H9 (cell line): ENCODE measurements around the gene RAET1G. TPM values are rescaled to one million over a fixed set of nuclear protein-coding genes. Genes with fewer than 3 reads are reported as not detected.

Experiments used
- DNase-seq: peaks from one replicate; pipeline ENCODE4 v3.0.0-alpha.2; 2017
- H2AFZ ChIP-seq: one replicate; pipeline ENCODE4 v1.6.1; 2013; ENCODE audit warnings: mild to moderate bottlenecking, low read length, control low read depth, moderate library complexity
- H2AK5ac ChIP-seq: 2 replicates; pipeline ENCODE4 v1.6.1; 2013; ENCODE audit warnings: low read length, control low read depth, mixed read lengths; ENCODE audit not compliant: insufficient read length
- H2BK120ac ChIP-seq: one replicate; pipeline ENCODE4 v1.6.1; 2013; ENCODE audit warnings: low read depth, mild to moderate bottlenecking, low read length, control low read depth, inconsistent platforms; ENCODE audit not compliant: poor library complexity, severe bottlenecking
- H2BK12ac ChIP-seq: 2 replicates; pipeline ENCODE4 v1.6.1; 2013; ENCODE audit warnings: low read length, control low read depth, mixed read lengths, low read depth; ENCODE audit not compliant: insufficient read length
- H2BK15ac ChIP-seq: 2 replicates; pipeline ENCODE4 v1.6.1; 2013; ENCODE audit warnings: low read depth, low read length, control low read depth
- H2BK20ac ChIP-seq: one replicate; pipeline ENCODE4 v1.6.1; 2013; ENCODE audit warnings: low read depth, mild to moderate bottlenecking, low read length, control low read depth, inconsistent platforms; ENCODE audit not compliant: poor library complexity, severe bottlenecking
- H2BK5ac ChIP-seq: 2 replicates; pipeline ENCODE4 v1.6.1; 2013; ENCODE audit warnings: low read length, control low read depth, mixed read lengths; ENCODE audit not compliant: insufficient read length
- H3K14ac ChIP-seq: 2 replicates; pipeline ENCODE4 v1.6.1; 2013; ENCODE audit warnings: low read length, control low read depth; ENCODE audit not compliant: insufficient read depth
- H3K18ac ChIP-seq: 2 replicates; pipeline ENCODE4 v1.6.1; 2013; ENCODE audit warnings: low read depth, mild to moderate bottlenecking, mixed read lengths, low read length, control low read depth; ENCODE audit not compliant: insufficient read length
- H3K23ac ChIP-seq: 2 replicates; pipeline ENCODE4 v1.6.1; 2013; ENCODE audit warnings: low read length, control low read depth, mixed read lengths, low read depth; ENCODE audit not compliant: insufficient read length
- H3K23me2 ChIP-seq: 2 replicates; pipeline ENCODE4 v1.6.1; 2013; ENCODE audit warnings: low read depth, mild to moderate bottlenecking, mixed read lengths, low read length, control low read depth; ENCODE audit not compliant: insufficient read length, poor library complexity, severe bottlenecking
- H3K27ac ChIP-seq: 2 replicates; pipeline ENCODE4 v1.5.1; 2013; ENCODE audit warnings: low read length, control low read depth, mixed read lengths, low read depth; ENCODE audit not compliant: insufficient read length
- H3K27me3 ChIP-seq: 2 replicates; pipeline ENCODE4 v1.6.1; 2013; ENCODE audit warnings: low read length, control low read depth, inconsistent platforms; ENCODE audit not compliant: insufficient read depth
- H3K4ac ChIP-seq: 2 replicates; pipeline ENCODE4 v1.6.1; 2013; ENCODE audit warnings: low read depth, mild to moderate bottlenecking, control low read depth, inconsistent platforms, low read length, moderate library complexity
- H3K4me1 ChIP-seq: 2 replicates; pipeline ENCODE4 v1.6.1; 2013; ENCODE audit warnings: low read length, control low read depth, inconsistent platforms; ENCODE audit not compliant: insufficient read depth
- H3K4me2 ChIP-seq: 2 replicates; pipeline ENCODE4 v1.6.1; 2013; ENCODE audit warnings: low read length, control low read depth, mixed read lengths; ENCODE audit not compliant: insufficient read length, insufficient read depth
- H3K56ac ChIP-seq: 2 replicates; pipeline ENCODE4 v1.6.1; 2013; ENCODE audit warnings: low read depth, mild to moderate bottlenecking, mixed read lengths, low read length, control low read depth; ENCODE audit not compliant: insufficient read length
- H3K79me1 ChIP-seq: 2 replicates; pipeline ENCODE4 v1.6.1; 2013; ENCODE audit warnings: low read depth, mild to moderate bottlenecking, moderate library complexity, low read length, control low read depth, inconsistent platforms; ENCODE audit not compliant: insufficient read depth, poor library complexity, severe bottlenecking
- H3K79me2 ChIP-seq: 2 replicates; pipeline ENCODE4 v1.6.1; 2013; ENCODE audit warnings: low read length, control low read depth, inconsistent platforms; ENCODE audit not compliant: insufficient read depth
- H3K9ac ChIP-seq: 2 replicates; pipeline ENCODE4 v1.6.1; 2013; ENCODE audit warnings: low read length, control low read depth, mixed read lengths; ENCODE audit not compliant: insufficient read length; ENCODE audit errors: extremely low read depth
- H3K9me3 ChIP-seq: one replicate; pipeline ENCODE4 v1.6.1; 2013; ENCODE audit warnings: low read depth, low read length, inconsistent platforms; ENCODE audit not compliant: control insufficient read depth
- H3T11ph ChIP-seq: one replicate; pipeline ENCODE4 v1.6.1; 2013; ENCODE audit warnings: mild to moderate bottlenecking, low read length, control low read depth, inconsistent platforms
- H4K20me1 ChIP-seq: one replicate; pipeline ENCODE4 v1.6.1; 2013; ENCODE audit not compliant: control insufficient read depth, insufficient read length, insufficient read depth
- H4K5ac ChIP-seq: 2 replicates; pipeline ENCODE4 v1.6.1; 2013; ENCODE audit warnings: low read depth, mild to moderate bottlenecking, mixed read lengths, low read length, control low read depth; ENCODE audit not compliant: insufficient read length
- H4K8ac ChIP-seq: replicated peaks from 2 replicates; pipeline ENCODE4 v1.6.1; 2013; ENCODE audit warnings: low read length, control low read depth, mixed read lengths, low read depth; ENCODE audit not compliant: insufficient read length
- H4K91ac ChIP-seq: 2 replicates; pipeline ENCODE4 v1.6.1; 2013; ENCODE audit warnings: low read depth, mild to moderate bottlenecking, moderate library complexity, mixed read lengths, low read length, control low read depth; ENCODE audit not compliant: insufficient read length
- H3K27ac Mint-ChIP-seq, 3 experiments: 2 replicates in 2 of 3; 3 replicates in 1 of 3; pipeline ENCODE4 v1.8.0; 2020 to 2021; ENCODE audit warnings: mixed read lengths in 3 of 3, mild to moderate bottlenecking in 1 of 3, moderate library complexity in 1 of 3
- H3K27me3 Mint-ChIP-seq: 2 replicates; pipeline ENCODE4 v1.8.0; 2021; ENCODE audit warnings: low read depth, mild to moderate bottlenecking, moderate library complexity, mixed read lengths
- H3K36me3 Mint-ChIP-seq, 3 experiments: 2 replicates in 2 of 3; 3 replicates in 1 of 3; pipeline ENCODE4 v1.8.0; 2020 to 2021; ENCODE audit warnings: low read depth in 3 of 3, mixed read lengths in 3 of 3; ENCODE audit not compliant: insufficient read depth in 1 of 3
- H3K4me1 Mint-ChIP-seq, 2 experiments: 2 replicates each; pipeline ENCODE4 v1.8.0; 2020; ENCODE audit warnings: mixed read lengths in 2 of 2
- H3K4me3 Mint-ChIP-seq, 2 experiments: 2 replicates in 1 of 2; 3 replicates in 1 of 2; pipeline ENCODE4 v1.8.0; 2020 to 2021; ENCODE audit warnings: mild to moderate bottlenecking in 2 of 2, mixed read lengths in 2 of 2, moderate library complexity in 1 of 2
- H3K9me3 Mint-ChIP-seq, 2 experiments: 2 replicates in 1 of 2; 3 replicates in 1 of 2; pipeline ENCODE4 v1.8.0; 2020; ENCODE audit warnings: mild to moderate bottlenecking in 2 of 2, mixed read lengths in 2 of 2, moderate library complexity in 1 of 2
- WGBS: extraction: QIAGEN DNeasy Blood & Tissue Kit; methylation state at CpG from one replicate; pipeline ENCODE4 v1.1.7; 2013; ENCODE audit warnings: missing lambda C conversion rate, low lambda C conversion rate, mixed read lengths; ENCODE audit not compliant: insufficient read length; ENCODE audit errors: extremely low coverage; 5-methylcytosine and 5-hydroxymethylcytosine counted together
- total RNA-seq: library from RNA; stranded (reverse); gene quantifications from 2 replicates; pipeline ENCODE4 v1.2.1, GENCODE V29; 2021
- TF ChIP-seq, protein P1 (sequence below): fragments of 200-600 bp; sonication (generic); conservative IDR thresholded peaks from 3 replicates; pipeline ENCODE4 v1.8.0; 2021; ENCODE audit warnings: antibody characterized with exemption, mild to moderate bottlenecking

The RAET1G gene
- total RNA-seq, 1 experiment from 2014 or later: not detected

DNA sequence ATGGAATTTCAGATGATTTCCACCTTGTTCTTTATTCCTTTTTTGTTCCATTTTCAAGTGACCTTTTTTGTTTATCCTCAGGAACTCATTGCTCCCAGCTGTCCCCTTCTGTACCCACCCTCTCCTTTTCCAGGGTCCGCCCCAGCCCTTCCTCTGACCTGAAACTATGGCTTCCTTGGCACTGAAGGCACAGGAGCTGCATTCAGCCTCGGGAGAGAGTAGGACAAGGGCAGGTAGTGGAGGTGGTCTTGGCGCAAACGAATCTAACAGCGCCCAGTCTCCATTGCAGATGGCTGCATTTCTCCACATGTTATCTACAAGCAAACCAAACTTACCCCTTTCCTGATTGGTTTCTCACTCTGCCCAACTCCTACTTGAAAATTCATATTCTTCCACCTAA lies 10.1 kb upstream of the RAET1G start:
- Mint-ChIP-seq H3K4me1 (0 out of 4 replicates have a peak, but pooled peaks cover 0 to under 1% of the 10 kb centered on the region in 2 experiments), H3K36me3 (no peaks in the 10 kb centered on the region), H3K4me3 (no peak overlapping the region), H3K27ac (no peak overlapping the region), H3K9me3 (no peaks in the 10 kb centered on the region), H3K27me3 (peaks cover 97% of the 10 kb centered on the region)
- H2BK20ac ChIP-seq: no peak overlapping the region
- no peaks in the 10 kb centered on the region for H3K79me2 ChIP-seq
- no peak overlapping the region for H4K5ac ChIP-seq
- no peak overlapping the region for H2BK5ac ChIP-seq
- H4K20me1 ChIP-seq: no peaks in the 10 kb centered on the region
- no peak overlapping the region for H3K14ac ChIP-seq
- H2BK120ac ChIP-seq: no peak overlapping the region
- H3K4ac ChIP-seq: no peak overlapping the region
- H3K23me2 ChIP-seq: no peaks in the 10 kb centered on the region
- no peak overlapping the region for H3T11ph ChIP-seq
- TF ChIP-seq, protein P1, sequence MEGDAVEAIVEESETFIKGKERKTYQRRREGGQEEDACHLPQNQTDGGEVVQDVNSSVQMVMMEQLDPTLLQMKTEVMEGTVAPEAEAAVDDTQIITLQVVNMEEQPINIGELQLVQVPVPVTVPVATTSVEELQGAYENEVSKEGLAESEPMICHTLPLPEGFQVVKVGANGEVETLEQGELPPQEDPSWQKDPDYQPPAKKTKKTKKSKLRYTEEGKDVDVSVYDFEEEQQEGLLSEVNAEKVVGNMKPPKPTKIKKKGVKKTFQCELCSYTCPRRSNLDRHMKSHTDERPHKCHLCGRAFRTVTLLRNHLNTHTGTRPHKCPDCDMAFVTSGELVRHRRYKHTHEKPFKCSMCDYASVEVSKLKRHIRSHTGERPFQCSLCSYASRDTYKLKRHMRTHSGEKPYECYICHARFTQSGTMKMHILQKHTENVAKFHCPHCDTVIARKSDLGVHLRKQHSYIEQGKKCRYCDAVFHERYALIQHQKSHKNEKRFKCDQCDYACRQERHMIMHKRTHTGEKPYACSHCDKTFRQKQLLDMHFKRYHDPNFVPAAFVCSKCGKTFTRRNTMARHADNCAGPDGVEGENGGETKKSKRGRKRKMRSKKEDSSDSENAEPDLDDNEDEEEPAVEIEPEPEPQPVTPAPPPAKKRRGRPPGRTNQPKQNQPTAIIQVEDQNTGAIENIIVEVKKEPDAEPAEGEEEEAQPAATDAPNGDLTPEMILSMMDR: no peak
- no peak overlapping the region for H3K9ac ChIP-seq
- WGBS: no CpG with 5 or more reads among the region's 5 CpGs
- no peak overlapping the region for H3K27ac ChIP-seq
- no peak overlapping the region for H3K23ac ChIP-seq
- H4K91ac ChIP-seq: no peak overlapping the region
- no peak overlapping the region for H2BK15ac ChIP-seq
- no peak for DNase-seq
- no peak overlapping the region for H4K8ac ChIP-seq
- no peak overlapping the region for H3K56ac ChIP-seq
- H3K27me3 ChIP-seq: peaks cover 30% of the 10 kb centered on the region
- no peaks in the 10 kb centered on the region for H3K9me3 ChIP-seq
- no peak overlapping the region for H2BK12ac ChIP-seq
- H2AK5ac ChIP-seq: no peak overlapping the region
- no peaks in the 10 kb centered on the region for H3K79me1 ChIP-seq
- no peak overlapping the region for H3K4me2 ChIP-seq
- H3K4me1 ChIP-seq: no peaks in the 10 kb centered on the region
- no peak overlapping the region for H2AFZ ChIP-seq
- no peak overlapping the region for H3K18ac ChIP-seq
